Testis (tissue), 3 donors: ENCODE data around the gene OPRL1. TPM values are rescaled to one million over a fixed set of nuclear protein-coding genes. Genes with fewer than 3 reads are reported as not detected.

ENCODE experiments used
- DNase-seq: peaks from one replicate; pipeline ENCODE4 v3.0.0-alpha.2; 2019
- H3K27ac ChIP-seq, 2 donors: fragments of 200-600 bp; sonication (generic); one replicate each; pipeline ENCODE4 v1.5.1; 2019
- H3K27me3 ChIP-seq: fragments of 200-600 bp; sonication (generic); one replicate; pipeline ENCODE4 v1.5.1; 2019
- H3K36me3 ChIP-seq: fragments of 200-600 bp; sonication (generic); one replicate; pipeline ENCODE4 v1.5.1; 2017; ENCODE audit warnings: low read depth; ENCODE audit errors: missing control alignments
- H3K4me1 ChIP-seq: fragments of 200-600 bp; sonication (generic); one replicate; pipeline ENCODE4 v1.5.1; 2019
- H3K4me3 ChIP-seq, 2 donors: fragments of 200-600 bp; sonication (generic); one replicate each; pipeline ENCODE4 v1.5.1; 2017 to 2019
- H3K9me3 ChIP-seq: fragments of 200-600 bp; sonication (generic); one replicate; pipeline ENCODE4 v1.5.1; 2017
- POLR2A ChIP-seq: fragments of 450-650 bp; IDR thresholded peaks from one replicate; pipeline ENCODE4 v1.6.1; 2017; ENCODE audit warnings: antibody characterized with exemption, mild to moderate bottlenecking, moderate library complexity
- WGBS, 2 donors: methylation state at CpG; one replicate each; pipeline ENCODE4 v1.1.5; 2018; 5-methylcytosine and 5-hydroxymethylcytosine counted together
- intact Hi-C: fragments of 100-400 bp; cut with DNase I; formaldehyde crosslinking; loops from one replicate; pipeline ENCODE4 v1.15.1; 2023; ENCODE audit warnings: low total_unique reads
- polyA plus RNA-seq: library from polyadenylated mRNA; stranded (reverse); fragments of 350-450 nt; fragmentation: Illumina TruSeq; extraction: RNeasy Lipid Tissue Mini Kit (QIAGEN cat#74804); gene quantifications from one replicate; pipeline ENCODE4 v1.2.3, GENCODE V29; 2014; ENCODE audit warnings: low read depth, low replicate concordance; ENCODE audit not compliant: insufficient read depth
- total RNA-seq, 2 donors: library from RNA; depleted of rRNA; stranded (reverse); fragments of >200 nt; gene quantifications; one replicate each; pipeline ENCODE4 v1.2.3, GENCODE V29; 2016
- TF ChIP-seq, protein P1 (sequence below), 3 experiments: fragments of 450-650 bp in 2 of 3; fragments of 200-600 bp in 1 of 3; sonication (generic) in 1 of 3; IDR thresholded peaks; one replicate each; pipeline ENCODE4 v1.5.1; 2016 to 2019; ENCODE audit warnings: antibody characterized with exemption in 3 of 3, mild to moderate bottlenecking in 2 of 3, moderate library complexity in 1 of 3

The OPRL1 gene
- total and polyA plus RNA-seq, 3 donors from 2014 or later, result 6.0 to 9.4 (median 7.7) TPM

- no peak overlapping the region for H3K4me3 ChIP-seq
- no peaks in the 10 kb centered on the region for H3K27me3 ChIP-seq
- no peaks in the 10 kb centered on the region for H3K9me3 ChIP-seq
- H3K36me3 ChIP-seq, result no peaks in the 10 kb centered on the region
- DNase-seq, result no peak
- H3K4me1 ChIP-seq, result peaks cover 14% of the 10 kb centered on the region
- intact Hi-C loops, result no loop called here
- no peak for TF ChIP-seq POLR2A
- TF ChIP-seq, protein P1, sequence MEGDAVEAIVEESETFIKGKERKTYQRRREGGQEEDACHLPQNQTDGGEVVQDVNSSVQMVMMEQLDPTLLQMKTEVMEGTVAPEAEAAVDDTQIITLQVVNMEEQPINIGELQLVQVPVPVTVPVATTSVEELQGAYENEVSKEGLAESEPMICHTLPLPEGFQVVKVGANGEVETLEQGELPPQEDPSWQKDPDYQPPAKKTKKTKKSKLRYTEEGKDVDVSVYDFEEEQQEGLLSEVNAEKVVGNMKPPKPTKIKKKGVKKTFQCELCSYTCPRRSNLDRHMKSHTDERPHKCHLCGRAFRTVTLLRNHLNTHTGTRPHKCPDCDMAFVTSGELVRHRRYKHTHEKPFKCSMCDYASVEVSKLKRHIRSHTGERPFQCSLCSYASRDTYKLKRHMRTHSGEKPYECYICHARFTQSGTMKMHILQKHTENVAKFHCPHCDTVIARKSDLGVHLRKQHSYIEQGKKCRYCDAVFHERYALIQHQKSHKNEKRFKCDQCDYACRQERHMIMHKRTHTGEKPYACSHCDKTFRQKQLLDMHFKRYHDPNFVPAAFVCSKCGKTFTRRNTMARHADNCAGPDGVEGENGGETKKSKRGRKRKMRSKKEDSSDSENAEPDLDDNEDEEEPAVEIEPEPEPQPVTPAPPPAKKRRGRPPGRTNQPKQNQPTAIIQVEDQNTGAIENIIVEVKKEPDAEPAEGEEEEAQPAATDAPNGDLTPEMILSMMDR (IDR thresholded peaks at IDR 0.05), result no peak
- no peak overlapping the region for H3K27ac ChIP-seq
- 77 to 78% methylated on average over 9 to 12 of the region's 12 CpGs for WGBS, 2 donors
Observed at GRCh38 chr20:64067733-64068307, 12.1 kb upstream of the OPRL1 start.

DNA sequence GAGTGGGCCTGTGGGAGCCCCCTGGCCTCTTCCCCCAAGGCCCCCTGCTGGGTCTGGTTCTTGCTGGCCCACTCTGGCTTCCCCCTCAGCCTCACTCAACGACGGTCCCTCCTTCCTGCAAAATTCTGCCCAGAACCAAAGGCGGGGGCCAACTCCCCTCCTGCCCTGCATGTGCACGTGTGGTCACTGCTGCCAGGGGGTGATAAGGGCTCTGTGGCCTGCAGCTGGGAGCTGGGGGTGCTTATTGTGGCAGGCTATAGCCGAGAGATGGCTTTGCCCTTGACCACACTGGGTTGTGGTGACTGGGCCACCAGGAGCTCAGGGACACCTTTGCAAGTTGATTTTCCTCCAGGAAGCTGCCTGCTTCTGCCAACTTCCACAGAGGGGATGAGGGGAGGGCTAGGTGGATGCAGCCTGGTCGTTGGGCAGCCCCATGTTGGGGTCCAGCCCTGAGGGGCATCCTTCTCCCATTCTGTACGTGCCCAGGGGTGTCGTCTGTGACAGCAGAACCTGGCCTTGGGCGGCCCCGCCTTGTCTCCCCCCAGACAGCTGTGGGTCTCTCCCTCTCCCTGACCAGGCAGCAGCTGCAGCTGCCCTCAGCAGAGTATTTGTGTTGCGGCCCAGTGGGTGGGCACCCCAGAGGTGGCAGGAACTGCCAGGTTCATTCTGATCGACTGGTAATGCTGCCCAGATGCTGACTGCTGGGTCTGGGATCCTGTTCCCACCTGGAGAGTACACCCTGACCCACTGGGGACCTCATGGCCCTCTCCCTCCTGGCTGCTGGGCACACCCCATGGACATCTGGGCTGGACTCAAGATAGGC, 11.3 kb upstream of the OPRL1 start:
- Histone ChIP-seq H3K36me3 (no peaks in the 10 kb centered on the region), H3K27me3 (no peaks in the 10 kb centered on the region), H3K4me1 (peaks cover 14% of the 10 kb centered on the region), H3K9me3 (no peaks in the 10 kb centered on the region), H3K4me3 (no peak overlapping the region), H3K27ac (no peak overlapping the region)
- intact Hi-C loops, result no loop called here
- TF ChIP-seq, protein P1 (IDR thresholded peaks at IDR 0.05), result no peak
- TF ChIP-seq POLR2A, result no peak
- 79 to 80% methylated on average over 8 to 12 of the region's 12 CpGs for WGBS, 2 donors
- no peak for DNase-seq

DNA sequence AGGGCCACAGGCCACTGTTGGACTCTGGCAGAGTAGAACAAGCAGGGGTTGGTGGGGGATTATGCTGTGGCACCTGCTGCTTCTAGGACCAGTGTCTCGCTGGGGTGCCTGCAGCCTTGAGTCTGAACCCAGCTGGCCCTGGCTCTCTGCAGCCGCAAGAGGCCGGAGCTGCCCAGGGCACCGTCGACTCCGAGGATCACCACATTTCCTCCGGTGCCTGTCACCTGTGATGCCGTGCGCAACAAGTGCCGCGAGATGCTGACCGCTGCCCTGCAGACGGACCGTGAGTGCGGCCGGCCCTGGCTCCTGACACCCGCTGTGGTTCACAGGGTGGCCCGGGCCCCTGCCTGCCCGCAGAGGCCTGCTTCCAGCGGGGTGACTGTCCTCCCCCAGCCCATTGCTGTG, 10.7 kb upstream of the OPRL1 start:
- no peaks in the 10 kb centered on the region for H3K27me3 ChIP-seq
- no peak for DNase-seq
- H3K36me3 ChIP-seq, result no peaks in the 10 kb centered on the region
- TF ChIP-seq POLR2A, result no peak
- TF ChIP-seq, protein P1 (IDR thresholded peaks at IDR 0.05), result no peak
- 93 to 95% methylated on average over 7 to 20 of the region's 20 CpGs for WGBS, 2 donors
- H3K27ac ChIP-seq, result no peak overlapping the region
- intact Hi-C loops, result no loop called here
- peaks cover 9% of the 10 kb centered on the region for H3K4me1 ChIP-seq
- no peak overlapping the region for H3K4me3 ChIP-seq
- H3K9me3 ChIP-seq, result no peaks in the 10 kb centered on the region

DNA sequence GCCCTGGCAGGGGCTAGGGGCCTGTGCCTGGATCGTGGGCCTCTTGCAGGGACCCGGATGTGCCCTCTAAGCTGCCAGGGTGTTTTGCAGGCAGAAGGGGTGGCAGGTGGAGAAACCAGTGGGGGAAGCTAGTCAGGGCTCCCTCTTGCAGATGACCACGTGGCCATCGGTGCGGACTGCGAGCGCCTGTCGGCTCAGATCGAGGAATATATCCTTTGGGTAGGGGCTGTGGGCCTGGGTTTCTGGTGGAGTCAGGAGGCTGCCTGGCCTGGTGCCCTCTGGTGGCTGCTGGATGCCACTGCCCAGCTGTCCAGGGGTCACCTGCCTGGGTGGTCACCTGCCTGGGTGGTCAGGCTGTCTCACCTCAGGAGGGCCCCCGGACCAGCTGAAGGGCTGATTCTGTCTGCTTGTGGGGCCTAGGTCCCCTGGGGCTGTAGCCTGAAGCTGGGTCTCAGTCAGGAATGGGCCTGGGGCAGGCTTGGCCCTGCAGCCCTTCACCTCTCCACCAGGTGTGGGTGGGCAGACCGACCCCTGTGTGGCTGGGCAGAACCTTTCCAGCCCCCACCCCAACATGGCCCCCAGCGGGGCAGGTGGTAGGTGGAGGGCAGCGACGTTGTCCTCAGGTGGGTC, 10.2 kb upstream of the OPRL1 start:
- Histone ChIP-seq H3K36me3 (no peaks in the 10 kb centered on the region), H3K4me1 (peaks cover 4% of the 10 kb centered on the region), H3K9me3 (no peaks in the 10 kb centered on the region), H3K27ac (no peak overlapping the region), H3K27me3 (no peaks in the 10 kb centered on the region), H3K4me3 (no peak overlapping the region)
- TF ChIP-seq, protein P1 (IDR thresholded peaks at IDR 0.05), result peak in 2 of 3 experiments; percentile 37 to 62
- TF ChIP-seq POLR2A, result no peak
- intact Hi-C loops, result no loop called here
- 79 to 100% methylated on average over 1 to 14 of the region's 14 CpGs for WGBS, 2 donors
- peak; percentile 37 for DNase-seq
